Activated CD4-positive, alpha-beta memory T cell treated with anti-CD3 and anti-CD28 coated beads, Interleukin-2, amount 10 ng/mL, durations not matched to agents 7 days and 5 days (primary cell): ENCODE measurements around the gene MRPL40. TPM values are rescaled to one million over a fixed set of nuclear protein-coding genes. Genes with fewer than 3 reads are reported as not detected.

Source experiments
- CTCF ChIA-PET: fragments of 350-600 bp; sonication (Branson Sonifier 250); formaldehyde crosslinking; loops from one replicate; lab custom pipeline; 2021; ENCODE audit warnings: antibody characterized with exemption, inconsistent platforms; lab: Charles Lee
- POLR2A ChIA-PET: fragments of 350-600 bp; sonication (Branson Sonifier 250); formaldehyde crosslinking; loops from one replicate; lab custom pipeline; 2021; ENCODE audit warnings: antibody characterized with exemption; lab: Charles Lee
- DNase-seq: peaks from one replicate; pipeline ENCODE4 v3.0.0-alpha.2; 2020
- H3K27ac Mint-ChIP-seq: one replicate; pipeline ENCODE4 v1.8.0; 2021; ENCODE audit warnings: mild to moderate bottlenecking, mixed read lengths
- H3K27me3 Mint-ChIP-seq: one replicate; pipeline ENCODE4 v1.8.0; 2021; ENCODE audit warnings: mixed read lengths
- H3K36me3 Mint-ChIP-seq: one replicate; pipeline ENCODE4 v1.8.0; 2021; ENCODE audit warnings: low read depth, mixed read lengths
- H3K4me1 Mint-ChIP-seq: one replicate; pipeline ENCODE4 v1.8.0; 2021; ENCODE audit warnings: mixed read lengths
- H3K4me3 Mint-ChIP-seq: one replicate; pipeline ENCODE4 v1.8.0; 2021; ENCODE audit warnings: mild to moderate bottlenecking, mixed read lengths
- H3K9me3 Mint-ChIP-seq: one replicate; pipeline ENCODE4 v1.8.0; 2021; ENCODE audit warnings: mixed read lengths
- total RNA-seq, 2 experiments: library from RNA; stranded (reverse); gene quantifications; one replicate each; pipeline ENCODE4 v1.2.3, GENCODE V29; 2021

Gene MRPL40
- total RNA-seq, 2 experiments from 2014 or later: 22.4 to 24.6 TPM

- POLR2A ChIA-PET: interaction anchor here (0.6 to 5.0 kb wide), 8 partner anchors 8 to 1405 kb away, joined by 3 to 59 read pairs (median 8); partner anchors contain the start of genes C22orf39, HIRA and MRPL40
- no peaks in the 10 kb centered on the region for H3K9me3 Mint-ChIP-seq
Measured at GRCh38 chr22:19480789-19481188, 48.4 kb downstream of the MRPL40 start.

DNA sequence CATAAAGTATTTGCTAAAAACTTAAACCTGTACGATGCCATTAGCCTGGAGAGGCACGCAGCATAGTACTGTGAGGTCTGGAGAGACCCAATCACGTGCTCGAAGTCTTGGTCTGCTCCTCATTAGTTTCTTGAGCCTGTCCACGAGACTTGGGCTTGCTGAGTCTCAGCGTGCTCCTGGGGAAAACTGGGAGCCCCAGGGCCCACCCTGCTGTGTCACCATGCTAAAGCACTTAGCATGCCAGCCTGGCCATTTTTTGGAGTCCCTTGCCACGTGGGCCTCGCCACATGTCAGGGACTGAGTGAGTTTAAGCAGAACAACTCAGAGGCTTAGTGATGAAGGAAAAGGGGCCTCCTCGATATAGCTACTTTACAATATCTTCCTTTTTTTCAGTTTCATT is 50.0 kb downstream of the MRPL40 start:
- H3K36me3 Mint-ChIP-seq: peaks cover 39% of the 10 kb centered on the region
- POLR2A ChIA-PET: no interaction called here

More at GRCh38 chr22:19480789-19481188, 48.4 kb downstream of the MRPL40 start:
- Mint-ChIP-seq H3K27ac (peak overlapping the region; percentile 95), H3K4me1 (peaks cover 51% of the 10 kb centered on the region), H3K36me3 (peaks cover 38% of the 10 kb centered on the region), H3K4me3 (peak overlapping the region; percentile 100), H3K27me3 (no peaks in the 10 kb centered on the region)
- DNase-seq: no peak
- CTCF ChIA-PET: interaction anchor here (0.8 to 2.2 kb wide), 4 partner anchors 11 to 336 kb away, joined by 3 to 8 read pairs (median 4); partner anchors contain the start of gene ESS2

DNA sequence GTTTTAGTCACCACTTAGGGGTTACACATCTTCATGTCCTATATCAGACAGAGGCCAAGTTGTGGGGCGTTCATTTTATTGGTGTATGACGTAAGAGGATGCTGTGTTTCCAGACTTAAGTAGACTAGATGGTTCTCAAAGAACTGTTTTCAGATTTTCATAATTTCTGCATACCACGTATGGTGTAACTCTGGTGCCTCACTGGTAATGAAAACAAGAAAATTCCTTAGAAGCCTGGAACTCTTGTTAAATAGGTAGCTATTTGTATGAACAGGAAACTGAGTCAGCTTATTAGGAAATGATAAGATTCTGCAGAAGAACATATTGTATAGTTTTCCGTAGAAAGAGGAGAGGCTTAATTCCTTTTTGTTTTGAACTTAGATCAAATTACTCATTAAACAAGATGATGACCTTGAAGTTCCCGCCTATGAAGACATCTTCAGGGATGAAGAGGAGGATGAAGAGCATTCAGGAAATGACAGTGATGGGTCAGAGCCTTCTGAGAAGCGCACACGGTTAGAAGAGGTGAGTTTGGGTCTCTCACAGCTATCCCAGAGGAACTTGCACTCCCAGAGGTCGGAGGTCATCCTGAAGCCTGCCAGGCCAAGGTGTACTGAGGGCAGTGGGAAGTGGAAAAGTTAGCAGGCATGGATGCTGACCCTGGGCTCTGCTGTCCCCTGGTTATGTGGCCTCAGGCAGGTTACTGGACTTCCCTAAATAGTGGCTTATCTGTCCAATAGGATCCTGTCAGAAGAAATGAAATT is 51.3 kb downstream of the MRPL40 start:
- POLR2A ChIA-PET: interaction anchor here (0.7 to 1.7 kb wide), 2 partner anchors 36 to 107 kb away, joined by 3 to 5 read pairs; partner anchors contain the start of gene C22orf39
- Mint-ChIP-seq H3K4me1 (peaks cover 35% of the 10 kb centered on the region), H3K36me3 (peaks cover 49% of the 10 kb centered on the region), H3K9me3 (no peaks in the 10 kb centered on the region), H3K4me3 (no peak overlapping the region), H3K27me3 (no peaks in the 10 kb centered on the region), H3K27ac (no peak overlapping the region)
- no peak for DNase-seq
- CTCF ChIA-PET: no interaction called here

More for the DNA sequence above, 50.0 kb downstream of the MRPL40 start:
- Mint-ChIP-seq H3K4me3 (no peak overlapping the region), H3K9me3 (no peaks in the 10 kb centered on the region), H3K27ac (no peak overlapping the region), H3K27me3 (no peaks in the 10 kb centered on the region), H3K4me1 (peaks cover 41% of the 10 kb centered on the region)
- DNase-seq: no peak
- CTCF ChIA-PET: no interaction called here

Other genes starting within 250 kb of the MRPL40 start
- 1 to 10 TPM in 1 of 2 experiments, under 1 TPM in 1; 0.93 to 1.1 TPM for gene CLTCL1, start 140.8 kb upstream of the MRPL40 start, total RNA-seq
- 10 to 100 TPM; 52.0 to 52.8 TPM for gene HIRA, start 812 bp upstream of the MRPL40 start, total RNA-seq
- 10 to 100 TPM; 31.8 to 32.9 TPM for gene C22orf39, start 15.2 kb downstream of the MRPL40 start, total RNA-seq
- 10 to 100 TPM; 62.1 to 65.6 TPM for gene UFD1, start 46.6 kb downstream of the MRPL40 start, total RNA-seq
- 10 to 100 TPM; 53.2 to 56.2 TPM for gene CDC45, start 47.4 kb downstream of the MRPL40 start, total RNA-seq
- under 1 TPM in 1 of 2 experiments, not detected in 1; 0.38 TPM for gene CLDN5, start 91.9 kb downstream of the MRPL40 start, total RNA-seq